ENCODE measurements around the gene GLRX3.

DNA sequence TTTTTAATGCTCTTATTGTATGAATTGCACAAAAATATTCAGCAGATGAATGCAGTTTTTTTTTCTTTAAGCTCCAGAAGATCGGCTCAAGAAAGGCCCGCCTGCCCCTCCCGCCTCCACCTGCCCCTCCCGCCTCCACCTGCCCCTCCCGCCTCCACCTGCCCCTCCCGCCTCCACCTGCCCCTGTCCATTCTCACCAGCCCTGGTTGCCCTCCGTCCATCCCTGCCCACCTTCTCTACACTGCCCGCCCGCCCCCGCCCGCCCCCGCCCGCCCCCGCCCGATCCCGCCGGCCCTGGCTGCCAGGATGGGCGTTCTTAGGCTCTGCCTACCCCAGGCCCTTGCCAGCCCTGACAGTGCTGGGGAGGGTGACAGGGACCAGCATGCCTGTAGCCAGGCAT, 67.4 kb downstream of the GLRX3 start:
- no peak for TF ChIP-seq YY1 (IDR thresholded peaks at IDR 0.05; ENCODE audit: low read depth)
- no peak for TF ChIP-seq TAF1 (IDR thresholded peaks at IDR 0.05; ENCODE audit: low read depth)
- TF ChIP-seq NFIC (IDR thresholded peaks at IDR 0.05), result no peak
- no peak for TF ChIP-seq EP300 (IDR thresholded peaks at IDR 0.05; ENCODE audit: borderline replicate concordance)
- TF ChIP-seq TCF12 (IDR thresholded peaks at IDR 0.05; ENCODE audit: low read depth), result no peak
- no peak for TF ChIP-seq MAX (IDR thresholded peaks at IDR 0.05)
- TF ChIP-seq FOXM1 (IDR thresholded peaks at IDR 0.05; ENCODE audit: borderline replicate concordance, low read depth), result no peak
- no peak for TF ChIP-seq EGR1 (IDR thresholded peaks at IDR 0.05)
- no peak for TF ChIP-seq TEAD4 (IDR thresholded peaks at IDR 0.05)
- TF ChIP-seq, protein P1, sequence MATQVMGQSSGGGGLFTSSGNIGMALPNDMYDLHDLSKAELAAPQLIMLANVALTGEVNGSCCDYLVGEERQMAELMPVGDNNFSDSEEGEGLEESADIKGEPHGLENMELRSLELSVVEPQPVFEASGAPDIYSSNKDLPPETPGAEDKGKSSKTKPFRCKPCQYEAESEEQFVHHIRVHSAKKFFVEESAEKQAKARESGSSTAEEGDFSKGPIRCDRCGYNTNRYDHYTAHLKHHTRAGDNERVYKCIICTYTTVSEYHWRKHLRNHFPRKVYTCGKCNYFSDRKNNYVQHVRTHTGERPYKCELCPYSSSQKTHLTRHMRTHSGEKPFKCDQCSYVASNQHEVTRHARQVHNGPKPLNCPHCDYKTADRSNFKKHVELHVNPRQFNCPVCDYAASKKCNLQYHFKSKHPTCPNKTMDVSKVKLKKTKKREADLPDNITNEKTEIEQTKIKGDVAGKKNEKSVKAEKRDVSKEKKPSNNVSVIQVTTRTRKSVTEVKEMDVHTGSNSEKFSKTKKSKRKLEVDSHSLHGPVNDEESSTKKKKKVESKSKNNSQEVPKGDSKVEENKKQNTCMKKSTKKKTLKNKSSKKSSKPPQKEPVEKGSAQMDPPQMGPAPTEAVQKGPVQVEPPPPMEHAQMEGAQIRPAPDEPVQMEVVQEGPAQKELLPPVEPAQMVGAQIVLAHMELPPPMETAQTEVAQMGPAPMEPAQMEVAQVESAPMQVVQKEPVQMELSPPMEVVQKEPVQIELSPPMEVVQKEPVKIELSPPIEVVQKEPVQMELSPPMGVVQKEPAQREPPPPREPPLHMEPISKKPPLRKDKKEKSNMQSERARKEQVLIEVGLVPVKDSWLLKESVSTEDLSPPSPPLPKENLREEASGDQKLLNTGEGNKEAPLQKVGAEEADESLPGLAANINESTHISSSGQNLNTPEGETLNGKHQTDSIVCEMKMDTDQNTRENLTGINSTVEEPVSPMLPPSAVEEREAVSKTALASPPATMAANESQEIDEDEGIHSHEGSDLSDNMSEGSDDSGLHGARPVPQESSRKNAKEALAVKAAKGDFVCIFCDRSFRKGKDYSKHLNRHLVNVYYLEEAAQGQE (IDR thresholded peaks at IDR 0.05; ENCODE audit: low read depth), result no peak
- TF ChIP-seq RAD21 (IDR thresholded peaks at IDR 0.05; ENCODE audit: low read depth), result no peak
- TF ChIP-seq CEBPB (IDR thresholded peaks at IDR 0.05), result no peak
- no peak for TF ChIP-seq ZBTB7A (IDR thresholded peaks at IDR 0.05; ENCODE audit: low read depth)
- TF ChIP-seq CREB1 (IDR thresholded peaks at IDR 0.05; ENCODE audit: low read depth), result no peak

Measured in Ishikawa (cell line).